HCT116 (cell line): ENCODE measurements around the gene SWAP70. TPM values are rescaled to one million over a fixed set of nuclear protein-coding genes. Genes with fewer than 3 reads are reported as not detected.

Source experiments
- ATAC-seq: fragments of 200-7000 bp; cut with Tn5 transposase; 2 replicates; pipeline ENCODE4 v1.9.1; 2020; ENCODE audit warnings: mild to moderate bottlenecking, moderate library complexity
- BruUV-seq: library from RNA; stranded (reverse); fragments of 400-500 nt; replicated peaks from 2 replicates; lab custom pipeline; 2021; lab: Mats Ljungman, UMichigan
- CTCF ChIA-PET: fragments of 300-600 bp; sonication (Branson Sonifier 250); formaldehyde crosslinking; loops from one replicate; lab custom pipeline; 2021; ENCODE audit warnings: antibody characterized with exemption; lab: Charles Lee
- POLR2A ChIA-PET: fragments of 300-600, 350-600 bp; sonication (Branson Sonifier 250); formaldehyde crosslinking; loops from one replicate; lab custom pipeline; 2021; ENCODE audit warnings: antibody characterized with exemption; lab: Charles Lee
- RAD21 ChIA-PET, 2 experiments: fragments of 300-600 bp; sonication (Branson Sonifier 250); formaldehyde crosslinking; loops; one replicate each; lab custom pipeline; 2023; ENCODE audit warnings: low total read pairs in 2 of 2; ENCODE audit not compliant: uncharacterized antibody in 2 of 2, unreplicated experiment in 2 of 2, low non-redundant PET in 1 of 2; lab: Charles Lee
- DNase-seq: peaks from one replicate; pipeline ENCODE4 v3.0.0-alpha.2; 2010; ENCODE audit warnings: low read depth, low spot score
- H2AFZ ChIP-seq: fragments of 200-600 bp; shearing (Covaris generic), sonication (generic); 2 replicates; pipeline ENCODE4 v1.6.1; 2017; ENCODE audit warnings: low read depth, mixed run types, mixed read lengths, antibody characterized with exemption, low read length; ENCODE audit not compliant: poor library complexity, severe bottlenecking
- H3K27ac ChIP-seq: 2 replicates; pipeline ENCODE4 v1.5.1; 2012; ENCODE audit warnings: low read depth, low read length
- H3K27me3 ChIP-seq: fragments of 200-600 bp; sonication (generic); 2 replicates; pipeline ENCODE4 v1.6.1; 2016; ENCODE audit warnings: mixed run types, low read length, mixed read lengths; ENCODE audit not compliant: insufficient read depth
- H3K36me3 ChIP-seq, 2 experiments: fragments of 200-500 bp in 1 of 2; fragments of 200-600 bp in 1 of 2; sonication (Bioruptor generic) in 1 of 2; sonication (generic) in 1 of 2; 2 replicates each; pipeline versions ENCODE4 v1.5.1 to v1.6.1; 2014 to 2016; ENCODE audit warnings: low read length in 2 of 2, inconsistent platforms in 1 of 2, mixed read lengths in 1 of 2, mixed run types in 1 of 2; ENCODE audit not compliant: insufficient read depth in 2 of 2, control insufficient read depth in 1 of 2
- H3K4me1 ChIP-seq, 2 experiments: fragments of 200-600 bp in 1 of 2; sonication (generic) in 1 of 2; 2 replicates each; pipeline versions ENCODE4 v1.5.1 to v1.6.1; 2012 to 2017; ENCODE audit warnings: low read length in 2 of 2, inconsistent platforms in 1 of 2, mild to moderate bottlenecking in 1 of 2, mixed read lengths in 1 of 2, mixed run types in 1 of 2, moderate library complexity in 1 of 2; ENCODE audit not compliant: insufficient read depth in 2 of 2, control insufficient read depth in 1 of 2
- H3K4me2 ChIP-seq: fragments of 200-600 bp; sonication (generic); 2 replicates; pipeline ENCODE4 v1.6.1; 2017; ENCODE audit warnings: mixed run types, low read length, mixed read lengths
- H3K4me3 ChIP-seq, 2 experiments: fragments of 200-600 bp in 1 of 2; sonication (generic) in 1 of 2; replicated peaks in 1 of 2; 2 replicates each; pipeline ENCODE4 v1.5.1; 2011 to 2016; ENCODE audit warnings: low read length in 2 of 2, control low read depth in 1 of 2, low read depth in 1 of 2, mild to moderate bottlenecking in 1 of 2, mixed read lengths in 1 of 2, mixed run types in 1 of 2
- H3K79me2 ChIP-seq: fragments of 200-600 bp; sonication (generic); 2 replicates; pipeline ENCODE4 v1.6.1; 2017; ENCODE audit warnings: mild to moderate bottlenecking, mixed run types, low read length, moderate library complexity, mixed read lengths; ENCODE audit not compliant: insufficient read depth
- H3K9ac ChIP-seq: fragments of 200-600 bp; sonication (generic); 2 replicates; pipeline ENCODE4 v1.6.1; 2016; ENCODE audit warnings: low read length, mixed read lengths
- H3K9me2 ChIP-seq: fragments of 200-600 bp; sonication (generic), shearing (Covaris generic); 2 replicates; pipeline ENCODE4 v1.6.1; 2017; ENCODE audit warnings: mixed run types, mild to moderate bottlenecking, moderate library complexity; ENCODE audit not compliant: insufficient read depth
- H3K9me3 ChIP-seq, 2 experiments: fragments of 200-500 bp in 1 of 2; fragments of 200-600 bp in 1 of 2; sonication (Bioruptor generic) in 1 of 2; sonication (generic) in 1 of 2; 2 replicates each; pipeline ENCODE4 v1.6.1; 2014 to 2017; ENCODE audit warnings: low read length in 2 of 2, mixed read lengths in 2 of 2, inconsistent platforms in 1 of 2, low read depth in 1 of 2, mild to moderate bottlenecking in 1 of 2, mixed run types in 1 of 2, moderate library complexity in 1 of 2; ENCODE audit not compliant: control insufficient read depth in 1 of 2, insufficient read depth in 1 of 2
- H4K20me1 ChIP-seq: fragments of 200-600 bp; sonication (generic), shearing (Covaris generic); 2 replicates; pipeline ENCODE4 v1.6.1; 2017; ENCODE audit warnings: mixed run types, mild to moderate bottlenecking, moderate library complexity; ENCODE audit not compliant: insufficient read depth
- ATF3 ChIP-seq: IDR thresholded peaks from 2 replicates; pipeline ENCODE4 v1.6.1; 2012
- ELF1 ChIP-seq: IDR thresholded peaks from 2 replicates; pipeline ENCODE4 v1.6.1; 2012; ENCODE audit warnings: low read depth, borderline replicate concordance
- EZH2 ChIP-seq: fragments of 200-600 bp; sonication (generic); IDR thresholded peaks from 2 replicates; pipeline ENCODE4 v1.6.1; 2017; ENCODE audit warnings: antibody characterized with exemption, mixed run types
- EZH2phosphoT487 ChIP-seq: fragments of 200-600 bp; IDR thresholded peaks from 2 replicates; pipeline ENCODE4 v1.6.1; 2018; ENCODE audit warnings: antibody characterized with exemption, borderline replicate concordance
- FOSL1 ChIP-seq: IDR thresholded peaks from 2 replicates; pipeline ENCODE4 v1.6.1; 2012; ENCODE audit warnings: low read depth
- JUND ChIP-seq: IDR thresholded peaks from 2 replicates; pipeline ENCODE4 v1.6.1; 2012
- POLR2A ChIP-seq: IDR thresholded peaks from 2 replicates; pipeline ENCODE4 v1.7.0; 2011; ENCODE audit warnings: borderline replicate concordance; ENCODE audit not compliant: insufficient read depth, insufficient read length; ENCODE audit errors: extremely low read depth
- SIN3A ChIP-seq: IDR thresholded peaks from 2 replicates; pipeline ENCODE4 v1.6.1; 2012; ENCODE audit warnings: low read depth
- SP1 ChIP-seq: IDR thresholded peaks from 2 replicates; pipeline ENCODE4 v1.6.1; 2012; ENCODE audit warnings: low read depth
- SRF ChIP-seq: IDR thresholded peaks from 2 replicates; pipeline ENCODE4 v1.6.1; 2012; ENCODE audit warnings: low read depth
- TCF7L2 ChIP-seq: IDR thresholded peaks from 2 replicates; pipeline ENCODE4 v1.7.0; 2011; ENCODE audit warnings: borderline replicate concordance, inconsistent platforms; ENCODE audit not compliant: insufficient read depth, insufficient read length; ENCODE audit errors: extremely low read depth
- ZBTB33 ChIP-seq: IDR thresholded peaks from 2 replicates; pipeline ENCODE4 v1.6.1; 2011; ENCODE audit warnings: mild to moderate bottlenecking, low read length, moderate library complexity; ENCODE audit not compliant: insufficient replicate concordance; ENCODE audit errors: extremely low read depth
- ZNF274 ChIP-seq: fragments of 200-500 bp; sonication (Bioruptor generic); IDR thresholded peaks from 2 replicates; pipeline ENCODE4 v1.6.1; 2014; ENCODE audit warnings: mild to moderate bottlenecking, low read depth, low read length, inconsistent platforms
- intact Hi-C: fragments of 100-400 bp; cut with micrococcal nuclease; formaldehyde crosslinking; loops from 2 replicates; pipeline ENCODE4 v1.10.0; 2022
- total RNA-seq: library from RNA; stranded (reverse); gene quantifications from one replicate; pipeline ENCODE4 v1.2.1, GENCODE V29; 2021; ENCODE audit not compliant: unreplicated experiment
- TF ChIP-seq, protein P1 (sequence below): IDR thresholded peaks from 2 replicates; pipeline ENCODE4 v1.6.1; 2012
- TF ChIP-seq, protein P2 (sequence below), 3 experiments: fragments of 200-600 bp in 1 of 3; sonication (generic) in 1 of 3; IDR thresholded peaks in 2 of 3; conservative IDR thresholded peaks in 1 of 3; 2 replicates each; pipeline ENCODE4 v1.5.1; 2012 to 2017; ENCODE audit warnings: low read depth in 2 of 3, low read length in 2 of 3, antibody characterized with exemption in 1 of 3, borderline replicate concordance in 1 of 3, control low read depth in 1 of 3, mild to moderate bottlenecking in 1 of 3, mixed read lengths in 1 of 3, mixed run types in 1 of 3, moderate library complexity in 1 of 3; ENCODE audit not compliant: insufficient read depth in 1 of 3

Gene SWAP70
- total RNA-seq, 1 experiment from 2014 or later = 20.6 TPM

- DNase-seq (no peak), ATAC-seq (no peak)
- no peaks in the 10 kb centered on the region for H3K9me2 ChIP-seq
- H3K9ac ChIP-seq = no peak overlapping the region
- H2AFZ ChIP-seq = no peak overlapping the region
- no peak overlapping the region for H3K27ac ChIP-seq
- H3K27me3 ChIP-seq = no peaks in the 10 kb centered on the region
- intact Hi-C loops = no loop called here
- no peaks in the 10 kb centered on the region for H4K20me1 ChIP-seq
- no peaks in the 10 kb centered on the region for H3K36me3 ChIP-seq
- ChIA-PET CTCF (no interaction called here), POLR2A (no interaction called here), RAD21 (no interaction called here)
- no peaks in the 10 kb centered on the region; the same call in 1 of the 2 replicates for H3K79me2 ChIP-seq
- TF ChIP-seq SP1 (no peak), ATF3 (no peak), EZH2phosphoT487 (no peak), TCF7L2 (no peak), ZNF274 (no peak), SIN3A (no peak), EZH2 (no peak), SRF (no peak), FOSL1 (no peak), ELF1 (no peak)
- TF ChIP-seq, protein P1, sequence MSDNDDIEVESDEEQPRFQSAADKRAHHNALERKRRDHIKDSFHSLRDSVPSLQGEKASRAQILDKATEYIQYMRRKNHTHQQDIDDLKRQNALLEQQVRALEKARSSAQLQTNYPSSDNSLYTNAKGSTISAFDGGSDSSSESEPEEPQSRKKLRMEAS = no peak
- no peak overlapping the region for H3K4me3 ChIP-seq
- no TSS peak for BruUV-seq
- no peak overlapping the region for H3K4me2 ChIP-seq
- no peaks in the 10 kb centered on the region for H3K9me3 ChIP-seq
- H3K4me1 ChIP-seq = peaks cover 0 to 5% of the 10 kb centered on the region in 2 experiments; a peak in 2 of 4 replicates
Measured at GRCh38 chr11:9704037-9704436, 40.2 kb downstream of the SWAP70 start.

DNA sequence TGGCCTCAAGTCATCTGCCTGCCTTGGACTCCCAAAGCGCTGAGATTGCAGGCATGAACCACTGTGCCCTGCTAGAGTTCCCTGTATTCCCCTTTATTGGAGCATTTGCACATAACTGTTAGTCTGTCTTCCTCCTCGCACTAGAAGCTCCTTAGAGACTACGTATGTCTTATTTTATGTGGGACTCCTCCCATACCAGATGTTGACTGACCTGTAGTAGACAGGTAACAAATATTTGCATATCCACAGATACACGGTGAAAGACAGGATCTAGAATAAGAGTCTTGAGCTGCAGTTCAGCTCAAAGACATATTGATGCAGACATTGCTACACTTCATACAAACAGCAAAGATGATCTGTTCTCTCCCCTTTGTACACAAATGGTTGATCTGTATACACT, 40.7 kb downstream of the SWAP70 start:
- Histone ChIP-seq H3K4me1 (peaks cover 0 to 5% of the 10 kb centered on the region in 2 experiments; a peak in 2 of 4 replicates), H3K9me2 (no peaks in the 10 kb centered on the region), H3K9me3 (no peaks in the 10 kb centered on the region), H3K36me3 (no peaks in the 10 kb centered on the region), H2AFZ (no peak overlapping the region), H3K27ac (no peak overlapping the region), H4K20me1 (no peaks in the 10 kb centered on the region), H3K9ac (no peak overlapping the region), H3K4me3 (no peak overlapping the region), H3K79me2 (no peaks in the 10 kb centered on the region; the same call in 1 of the 2 replicates), H3K4me2 (no peak overlapping the region), H3K27me3 (no peaks in the 10 kb centered on the region)
- ChIA-PET POLR2A (no interaction called here), CTCF (no interaction called here), RAD21 (no interaction called here)
- no peak for DNase-seq
- intact Hi-C loops = no loop called here
- BruUV-seq = no TSS peak
- ATAC-seq = no peak
- TF ChIP-seq, protein P2, sequence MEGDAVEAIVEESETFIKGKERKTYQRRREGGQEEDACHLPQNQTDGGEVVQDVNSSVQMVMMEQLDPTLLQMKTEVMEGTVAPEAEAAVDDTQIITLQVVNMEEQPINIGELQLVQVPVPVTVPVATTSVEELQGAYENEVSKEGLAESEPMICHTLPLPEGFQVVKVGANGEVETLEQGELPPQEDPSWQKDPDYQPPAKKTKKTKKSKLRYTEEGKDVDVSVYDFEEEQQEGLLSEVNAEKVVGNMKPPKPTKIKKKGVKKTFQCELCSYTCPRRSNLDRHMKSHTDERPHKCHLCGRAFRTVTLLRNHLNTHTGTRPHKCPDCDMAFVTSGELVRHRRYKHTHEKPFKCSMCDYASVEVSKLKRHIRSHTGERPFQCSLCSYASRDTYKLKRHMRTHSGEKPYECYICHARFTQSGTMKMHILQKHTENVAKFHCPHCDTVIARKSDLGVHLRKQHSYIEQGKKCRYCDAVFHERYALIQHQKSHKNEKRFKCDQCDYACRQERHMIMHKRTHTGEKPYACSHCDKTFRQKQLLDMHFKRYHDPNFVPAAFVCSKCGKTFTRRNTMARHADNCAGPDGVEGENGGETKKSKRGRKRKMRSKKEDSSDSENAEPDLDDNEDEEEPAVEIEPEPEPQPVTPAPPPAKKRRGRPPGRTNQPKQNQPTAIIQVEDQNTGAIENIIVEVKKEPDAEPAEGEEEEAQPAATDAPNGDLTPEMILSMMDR (IDR thresholded peaks at IDR 0.05 in 2 of 3, conservative IDR thresholded peaks at IDR 0.05 in 1 of 3; ENCODE audit: borderline replicate concordance in 1 of 3, insufficient read depth in 1 of 3, low read depth in 2 of 3, low read length in 2 of 3) = no peak
- TF ChIP-seq TCF7L2 (no peak), ATF3 (no peak), ZBTB33 (no peak), JUND (no peak), POLR2A (no peak)
